SK-N-SH (cell line): ENCODE results near the gene LEO1. TPM values are rescaled to one million over a fixed set of nuclear protein-coding genes. Genes with fewer than 3 reads are reported as not detected.

Experiments
- CTCF ChIA-PET: fragments of 300-600, 350-600 bp; formaldehyde crosslinking; extraction: SDS; loops from one replicate; lab custom pipeline; 2021; lab: Yijun Ruan, JAX
- POLR2A ChIA-PET: fragments of 350-600 bp; sonication (Branson Sonifier 250); formaldehyde crosslinking; extraction: SDS; loops from one replicate; lab custom pipeline; 2020; ENCODE audit warnings: antibody characterized with exemption, inconsistent platforms; lab: Yijun Ruan, JAX
- DNase-seq: peaks from one replicate; pipeline ENCODE4 v3.0.0; 2012
- H2AFZ ChIP-seq: fragments of 200-600 bp; sonication (generic); 2 replicates; pipeline ENCODE4 v1.8.1; 2016; ENCODE audit warnings: antibody characterized with exemption, mild to moderate bottlenecking, low read depth
- H3F3A ChIP-seq: fragments of 200-600 bp; sonication (generic); replicated peaks from 2 replicates; pipeline ENCODE3; 2016; ENCODE audit warnings: antibody characterized with exemption, mild to moderate bottlenecking; ENCODE audit not compliant: insufficient read depth
- H3K27ac ChIP-seq, 2 experiments: fragments of 200-500 bp in 1 of 2; fragments of 200-600 bp in 1 of 2; sonication (Bioruptor generic) in 1 of 2; sonication (generic), shearing (Covaris generic) in 1 of 2; 2 replicates each; pipeline versions ENCODE4 v1.5.1 to v1.6.1; 2014 to 2016; ENCODE audit warnings: low read depth in 2 of 2, inconsistent platforms in 1 of 2, low read length in 1 of 2, mild to moderate bottlenecking in 1 of 2, mixed read lengths in 1 of 2
- H3K27me3 ChIP-seq: fragments of 200-600 bp; sonication (generic), shearing (Covaris generic); 2 replicates; pipeline ENCODE4 v1.6.1; 2016; ENCODE audit warnings: mixed run types; ENCODE audit not compliant: insufficient read depth
- H3K36me3 ChIP-seq, 2 experiments: fragments of 200-500 bp in 1 of 2; fragments of 200-600 bp in 1 of 2; sonication (Bioruptor generic) in 1 of 2; sonication (generic) in 1 of 2; replicated peaks in 1 of 2; 2 replicates each; pipeline versions ENCODE3 to v1.5.1; 2014 to 2016; ENCODE audit warnings: low read length in 1 of 2, mild to moderate bottlenecking in 1 of 2; ENCODE audit not compliant: insufficient read depth in 2 of 2, control insufficient read depth in 1 of 2
- H3K4me1 ChIP-seq, 2 experiments: fragments of 200-500 bp in 1 of 2; fragments of 200-600 bp in 1 of 2; sonication (Bioruptor generic) in 1 of 2; sonication (generic), shearing (Covaris generic) in 1 of 2; 2 replicates each; pipeline versions ENCODE4 v1.5.1 to v1.6.1; 2014 to 2016; ENCODE audit warnings: low read depth in 1 of 2, low read length in 1 of 2, mixed run types in 1 of 2; ENCODE audit not compliant: insufficient read depth in 2 of 2, control insufficient read depth in 1 of 2
- H3K4me2 ChIP-seq: fragments of 200-600 bp; sonication (generic), shearing (Covaris generic); 2 replicates; pipeline ENCODE4 v1.6.1; 2017; ENCODE audit warnings: mixed run types
- H3K4me3 ChIP-seq, 2 experiments: fragments of 200-500 bp in 1 of 2; fragments of 200-600 bp in 1 of 2; sonication (Bioruptor generic) in 1 of 2; sonication (generic), shearing (Covaris generic) in 1 of 2; 2 replicates each; pipeline versions ENCODE4 v1.5.1 to v1.8.1; 2014 to 2016; ENCODE audit warnings: low read depth in 2 of 2, inconsistent platforms in 1 of 2, low read length in 1 of 2, mild to moderate bottlenecking in 1 of 2, mixed read lengths in 1 of 2, moderate library complexity in 1 of 2
- H3K79me2 ChIP-seq: fragments of 200-600 bp; sonication (generic); 2 replicates; pipeline ENCODE4 v1.8.1; 2017; ENCODE audit warnings: mild to moderate bottlenecking; ENCODE audit not compliant: insufficient read depth
- H3K9ac ChIP-seq: fragments of 200-600 bp; sonication (generic); 2 replicates; pipeline ENCODE4 v1.6.1; 2017; ENCODE audit warnings: mixed run types
- H3K9me2 ChIP-seq: fragments of 200-600 bp; sonication (generic); 2 replicates; pipeline ENCODE4 v1.6.1; 2017; ENCODE audit warnings: mixed run types
- H3K9me3 ChIP-seq: fragments of 200-600 bp; sonication (generic); 2 replicates; pipeline ENCODE4 v1.6.1; 2017; ENCODE audit warnings: mixed run types, mild to moderate bottlenecking, moderate library complexity
- H4K20me1 ChIP-seq: fragments of 200-600 bp; sonication (generic); 2 replicates; pipeline ENCODE4 v1.6.1; 2017; ENCODE audit warnings: mild to moderate bottlenecking, mixed run types; ENCODE audit not compliant: insufficient read depth
- CHD2 ChIP-seq: fragments of 150-350 bp; IDR thresholded peaks from 2 replicates; pipeline ENCODE4 v1.6.1; 2018; ENCODE audit warnings: low read length; ENCODE audit not compliant: partially characterized antibody
- CTCF ChIP-seq: fragments of 200-600 bp; sonication (generic); IDR thresholded peaks from 2 replicates; pipeline ENCODE4 v1.6.1; 2017; ENCODE audit warnings: antibody characterized with exemption, mild to moderate bottlenecking, moderate library complexity
- EP300 ChIP-seq, 2 experiments: IDR thresholded peaks; 2 replicates each; pipeline versions ENCODE4 v1.4.0 to v1.6.1; 2012; ENCODE audit warnings: borderline replicate concordance in 1 of 2, low read depth in 1 of 2, low read length in 1 of 2
- EZH2phosphoT487 ChIP-seq: fragments of 200-600 bp; sonication (generic); IDR thresholded peaks from 2 replicates; pipeline ENCODE4 v1.6.1; 2017; ENCODE audit warnings: low read depth, mixed run types, mild to moderate bottlenecking, antibody characterized with exemption, moderate library complexity, borderline replicate concordance
- FOSL2 ChIP-seq: IDR thresholded peaks from 2 replicates; pipeline ENCODE4 v1.4.0; 2012; ENCODE audit warnings: low read depth, mild to moderate bottlenecking, moderate library complexity, borderline replicate concordance
- FOXJ3 ChIP-seq: sonication (generic); formaldehyde crosslinking; IDR thresholded peaks from 2 replicates; pipeline ENCODE4 v1.5.1; 2020; ENCODE audit warnings: mild to moderate bottlenecking, missing genetic modification reagents
- GABPA ChIP-seq: IDR thresholded peaks from 2 replicates; pipeline ENCODE4 v1.4.0; 2012; ENCODE audit warnings: low read depth, mild to moderate bottlenecking
- GATA2 ChIP-seq: sonication (generic); formaldehyde crosslinking; IDR thresholded peaks from 2 replicates; pipeline ENCODE4 v1.5.0; 2020; ENCODE audit warnings: mild to moderate bottlenecking, missing genetic modification reagents
- JUND ChIP-seq: IDR thresholded peaks from 2 replicates; pipeline ENCODE4 v1.4.0; 2012
- RAD21 ChIP-seq: IDR thresholded peaks from 2 replicates; pipeline ENCODE4 v1.6.1; 2012; ENCODE audit warnings: mild to moderate bottlenecking, low read length
- RXRA ChIP-seq: IDR thresholded peaks from 2 replicates; pipeline ENCODE4 v1.4.0; 2012; ENCODE audit warnings: low read depth, mild to moderate bottlenecking, borderline replicate concordance
- SIN3A ChIP-seq: IDR thresholded peaks from 2 replicates; pipeline ENCODE4 v1.6.1; 2012; ENCODE audit warnings: low read depth, mild to moderate bottlenecking, low read length, moderate library complexity, borderline replicate concordance
- SMC3 ChIP-seq: IDR thresholded peaks from 2 replicates; pipeline ENCODE4 v1.6.1; 2012; ENCODE audit warnings: low read depth, low read length, improper control_type of control experiment
- TEAD4 ChIP-seq: IDR thresholded peaks from 2 replicates; pipeline ENCODE4 v1.4.0; 2012; ENCODE audit warnings: mild to moderate bottlenecking, borderline replicate concordance; ENCODE audit not compliant: insufficient read depth
- USF1 ChIP-seq: IDR thresholded peaks from 2 replicates; pipeline ENCODE4 v1.4.0; 2012; ENCODE audit warnings: low read depth, borderline replicate concordance
- YY1 ChIP-seq: IDR thresholded peaks from 2 replicates; pipeline ENCODE4 v1.4.0; 2012; ENCODE audit warnings: low read depth, mild to moderate bottlenecking
- ZBTB33 ChIP-seq: IDR thresholded peaks from 2 replicates; pipeline ENCODE4 v1.4.0; 2012; ENCODE audit warnings: low read depth, borderline replicate concordance
- WGBS: methylation state at CpG from one replicate; pipeline ENCODE4 v1.1.6; 2017; ENCODE audit warnings: low lambda C conversion rate; 5-methylcytosine and 5-hydroxymethylcytosine counted together
- polyA plus RNA-seq, 3 experiments: library from polyadenylated mRNA; depleted of rRNA; stranded (reverse); fragments of >200 nt; gene quantifications; 2 replicates each; pipeline ENCODE4 v1.2.3, GENCODE V29; 2012
- TF ChIP-seq, protein P1 (sequence below): IDR thresholded peaks from 2 replicates; pipeline ENCODE4 v1.6.1; 2012; ENCODE audit warnings: mild to moderate bottlenecking, low read depth, low read length, moderate library complexity
- TF ChIP-seq, protein P2 (sequence below): fragments of 150-350 bp; IDR thresholded peaks from 2 replicates; pipeline ENCODE4 v1.6.1; 2017; ENCODE audit warnings: antibody characterized with exemption, low read length, low read depth, borderline replicate concordance
- TF ChIP-seq, protein P3 (sequence below): fragments of 150-350 bp; IDR thresholded peaks from 2 replicates; pipeline ENCODE4 v1.6.1; 2016; ENCODE audit warnings: mild to moderate bottlenecking, low read depth, low read length

LEO1 gene
- polyA plus RNA-seq, 1 of the 3 experiments (the other 2 are of a cell fraction), result 6.7 TPM

GRCh38 chr15:52008698-52009434 is 37.3 kb upstream of the LEO1 start (continued):
- TF ChIP-seq, protein P1, sequence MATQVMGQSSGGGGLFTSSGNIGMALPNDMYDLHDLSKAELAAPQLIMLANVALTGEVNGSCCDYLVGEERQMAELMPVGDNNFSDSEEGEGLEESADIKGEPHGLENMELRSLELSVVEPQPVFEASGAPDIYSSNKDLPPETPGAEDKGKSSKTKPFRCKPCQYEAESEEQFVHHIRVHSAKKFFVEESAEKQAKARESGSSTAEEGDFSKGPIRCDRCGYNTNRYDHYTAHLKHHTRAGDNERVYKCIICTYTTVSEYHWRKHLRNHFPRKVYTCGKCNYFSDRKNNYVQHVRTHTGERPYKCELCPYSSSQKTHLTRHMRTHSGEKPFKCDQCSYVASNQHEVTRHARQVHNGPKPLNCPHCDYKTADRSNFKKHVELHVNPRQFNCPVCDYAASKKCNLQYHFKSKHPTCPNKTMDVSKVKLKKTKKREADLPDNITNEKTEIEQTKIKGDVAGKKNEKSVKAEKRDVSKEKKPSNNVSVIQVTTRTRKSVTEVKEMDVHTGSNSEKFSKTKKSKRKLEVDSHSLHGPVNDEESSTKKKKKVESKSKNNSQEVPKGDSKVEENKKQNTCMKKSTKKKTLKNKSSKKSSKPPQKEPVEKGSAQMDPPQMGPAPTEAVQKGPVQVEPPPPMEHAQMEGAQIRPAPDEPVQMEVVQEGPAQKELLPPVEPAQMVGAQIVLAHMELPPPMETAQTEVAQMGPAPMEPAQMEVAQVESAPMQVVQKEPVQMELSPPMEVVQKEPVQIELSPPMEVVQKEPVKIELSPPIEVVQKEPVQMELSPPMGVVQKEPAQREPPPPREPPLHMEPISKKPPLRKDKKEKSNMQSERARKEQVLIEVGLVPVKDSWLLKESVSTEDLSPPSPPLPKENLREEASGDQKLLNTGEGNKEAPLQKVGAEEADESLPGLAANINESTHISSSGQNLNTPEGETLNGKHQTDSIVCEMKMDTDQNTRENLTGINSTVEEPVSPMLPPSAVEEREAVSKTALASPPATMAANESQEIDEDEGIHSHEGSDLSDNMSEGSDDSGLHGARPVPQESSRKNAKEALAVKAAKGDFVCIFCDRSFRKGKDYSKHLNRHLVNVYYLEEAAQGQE, result no peak
- TF ChIP-seq FOXJ3 (CRISPR knock-in tag) (no peak), RXRA (no peak), ZBTB33 (no peak), CHD2 (no peak), TEAD4 (no peak)

- 93% methylated on average over 5 of the region's 5 CpGs for WGBS
- Histone ChIP-seq H3K4me1 (peaks cover 0 to 4% of the 10 kb centered on the region in 2 experiments; a peak in 3 of 4 replicates), H4K20me1 (no peaks in the 10 kb centered on the region), H3K27me3 (no peaks in the 10 kb centered on the region), H3K27ac (no peak overlapping the region), H3K79me2 (no peaks in the 10 kb centered on the region), H3K9ac (no peak overlapping the region), H3K36me3 (no peaks in the 10 kb centered on the region), H2AFZ (no peak overlapping the region), H3K9me3 (no peaks in the 10 kb centered on the region), H3K4me3 (no peak overlapping the region), H3F3A (peaks cover 6% of the 10 kb centered on the region), H3K4me2 (no peak overlapping the region), H3K9me2 (no peaks in the 10 kb centered on the region)
- TF ChIP-seq, protein P2, sequence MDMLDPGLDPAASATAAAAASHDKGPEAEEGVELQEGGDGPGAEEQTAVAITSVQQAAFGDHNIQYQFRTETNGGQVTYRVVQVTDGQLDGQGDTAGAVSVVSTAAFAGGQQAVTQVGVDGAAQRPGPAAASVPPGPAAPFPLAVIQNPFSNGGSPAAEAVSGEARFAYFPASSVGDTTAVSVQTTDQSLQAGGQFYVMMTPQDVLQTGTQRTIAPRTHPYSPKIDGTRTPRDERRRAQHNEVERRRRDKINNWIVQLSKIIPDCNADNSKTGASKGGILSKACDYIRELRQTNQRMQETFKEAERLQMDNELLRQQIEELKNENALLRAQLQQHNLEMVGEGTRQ, result no peak
- TF ChIP-seq FOXJ3 (CRISPR knock-in tag), result no peak
- no peak for TF ChIP-seq JUND
- no peak for TF ChIP-seq RAD21
- no peak for TF ChIP-seq EP300 (IDR thresholded peaks at IDR 0.05; ENCODE audit: borderline replicate concordance in 1 of 2, low read depth in 1 of 2, low read length in 1 of 2)
- no peak for TF ChIP-seq TEAD4
- no peak for TF ChIP-seq FOSL2
- TF ChIP-seq SMC3, result no peak
- TF ChIP-seq USF1, result no peak
- no peak for TF ChIP-seq SIN3A
- TF ChIP-seq EZH2phosphoT487, result no peak
- TF ChIP-seq, protein P3, sequence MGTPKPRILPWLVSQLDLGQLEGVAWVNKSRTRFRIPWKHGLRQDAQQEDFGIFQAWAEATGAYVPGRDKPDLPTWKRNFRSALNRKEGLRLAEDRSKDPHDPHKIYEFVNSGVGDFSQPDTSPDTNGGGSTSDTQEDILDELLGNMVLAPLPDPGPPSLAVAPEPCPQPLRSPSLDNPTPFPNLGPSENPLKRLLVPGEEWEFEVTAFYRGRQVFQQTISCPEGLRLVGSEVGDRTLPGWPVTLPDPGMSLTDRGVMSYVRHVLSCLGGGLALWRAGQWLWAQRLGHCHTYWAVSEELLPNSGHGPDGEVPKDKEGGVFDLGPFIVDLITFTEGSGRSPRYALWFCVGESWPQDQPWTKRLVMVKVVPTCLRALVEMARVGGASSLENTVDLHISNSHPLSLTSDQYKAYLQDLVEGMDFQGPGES, result no peak
- TF ChIP-seq GATA2 (CRISPR knock-in tag), result no peak
- TF ChIP-seq GABPA, result no peak
- no peak for TF ChIP-seq CTCF
- no peak for TF ChIP-seq YY1
- POLR2A ChIA-PET, result no interaction called here
- no peak for DNase-seq
- CTCF ChIA-PET, result interaction anchor here (1.1 kb wide), 1 partner anchor 20 kb away, joined by 4 read pairs; no protein-coding TSS in a partner anchor
These were observed 36.8 kb upstream of the LEO1 start for GRCh38 chr15:52008359-52008697.
